GM18517 (cell line): ENCODE results near the gene DIS3L2.
"Not testable (repeated sequence)": the region's sequence is repeated elsewhere in the genome, so short reads cannot be mapped to it uniquely, and the experiment has no call there.

Experiments
- ATAC-seq: cut with Tn5 transposase; IDR thresholded peaks from one replicate; pipeline ENCODE4 v1.9.1; 2021; ENCODE audit warnings: mild to moderate bottlenecking, moderate library complexity; ENCODE audit not compliant: unreplicated experiment

Gene DIS3L2

DNA sequence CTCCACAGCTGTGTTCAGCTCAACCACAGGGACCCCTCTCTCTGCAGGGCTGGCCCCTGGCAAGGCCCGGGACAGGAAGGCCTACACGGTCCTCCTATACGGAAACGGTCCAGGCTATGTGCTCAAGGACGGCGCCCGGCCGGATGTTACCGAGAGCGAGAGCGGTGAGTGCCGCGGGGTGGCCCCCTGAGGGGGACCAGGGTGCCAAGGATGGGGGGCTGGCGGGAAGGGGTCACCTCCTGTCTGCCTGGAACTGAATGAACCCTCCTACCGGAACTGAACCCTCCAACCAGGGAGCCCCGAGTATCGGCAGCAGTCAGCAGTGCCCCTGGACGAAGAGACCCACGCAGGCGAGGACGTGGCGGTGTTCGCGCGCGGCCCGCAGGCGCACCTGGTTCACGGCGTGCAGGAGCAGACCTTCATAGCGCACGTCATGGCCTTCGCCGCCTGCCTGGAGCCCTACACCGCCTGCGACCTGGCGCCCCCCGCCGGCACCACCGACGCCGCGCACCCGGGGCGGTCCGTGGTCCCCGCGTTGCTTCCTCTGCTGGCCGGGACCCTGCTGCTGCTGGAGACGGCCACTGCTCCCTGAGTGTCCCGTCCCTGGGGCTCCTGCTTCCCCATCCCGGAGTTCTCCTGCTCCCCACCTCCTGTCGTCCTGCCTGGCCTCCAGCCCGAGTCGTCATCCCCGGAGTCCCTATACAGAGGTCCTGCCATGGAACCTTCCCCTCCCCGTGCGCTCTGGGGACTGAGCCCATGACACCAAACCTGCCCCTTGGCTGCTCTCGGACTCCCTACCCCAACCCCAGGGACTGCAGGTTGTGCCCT lies 419.9 kb downstream of the DIS3L2 start:
- not testable (repeated sequence) for ATAC-seq

DNA sequence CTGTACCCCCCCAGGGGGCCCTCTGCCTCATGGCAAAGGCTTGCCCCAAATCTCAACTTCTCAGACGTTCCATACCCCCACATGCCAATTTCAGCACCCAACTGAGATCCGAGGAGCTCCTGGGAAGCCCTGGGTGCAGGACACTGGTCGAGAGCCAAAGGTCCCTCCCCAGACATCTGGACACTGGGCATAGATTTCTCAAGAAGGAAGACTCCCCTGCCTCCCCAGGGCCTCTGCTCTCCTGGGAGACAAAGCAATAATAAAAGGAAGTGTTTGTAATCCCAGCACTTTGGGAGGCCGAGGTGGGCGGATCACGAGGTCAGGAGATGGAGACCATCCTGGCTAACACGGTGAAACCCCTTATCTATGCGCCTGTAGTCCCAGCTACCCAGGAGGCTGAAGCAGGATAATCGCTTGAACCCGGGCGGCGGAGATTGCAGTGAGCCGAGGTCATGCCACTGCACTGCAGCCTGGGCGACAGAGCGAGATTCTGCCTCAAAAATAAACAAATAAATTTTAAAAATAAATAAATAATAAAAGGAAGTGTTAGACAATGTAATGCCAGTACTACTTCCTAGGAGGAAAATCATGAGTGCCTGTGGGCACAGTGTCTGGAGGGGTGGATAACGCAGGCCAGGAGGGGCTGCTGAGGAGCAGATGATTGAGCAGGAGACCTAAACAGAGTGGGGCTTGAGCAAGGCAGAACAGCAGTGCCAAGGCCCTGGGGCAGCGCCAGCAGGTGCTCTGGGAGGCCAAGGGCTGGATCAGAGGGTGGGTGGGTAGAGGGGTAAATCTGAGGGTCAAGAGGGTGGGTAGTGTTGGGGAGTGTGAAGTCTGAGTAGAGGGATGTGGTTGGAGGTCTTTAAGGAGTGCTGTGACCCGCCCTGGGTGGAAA lies 421.1 kb downstream of the DIS3L2 start:
- ATAC-seq, result no peak

DNA sequence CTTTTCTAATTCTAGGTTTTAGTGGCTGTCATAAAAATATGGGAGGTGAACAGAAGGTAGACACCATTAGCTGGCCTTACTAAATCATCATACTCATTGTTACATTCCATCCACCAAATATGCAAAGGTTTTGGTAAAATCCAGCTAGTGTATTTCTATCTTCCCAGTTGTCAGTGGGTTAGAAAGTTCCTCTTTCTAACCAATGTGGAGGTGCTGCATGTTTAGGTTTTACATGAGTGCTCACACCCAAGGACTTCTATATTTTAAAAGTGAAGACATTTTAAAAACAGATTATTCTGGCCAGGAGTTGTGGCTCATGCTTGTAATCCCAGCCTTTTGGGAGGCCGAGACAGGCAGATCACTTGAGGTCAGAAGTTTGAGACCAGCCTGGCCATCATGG lies 423.0 kb downstream of the DIS3L2 start:
- no peak for ATAC-seq

DNA sequence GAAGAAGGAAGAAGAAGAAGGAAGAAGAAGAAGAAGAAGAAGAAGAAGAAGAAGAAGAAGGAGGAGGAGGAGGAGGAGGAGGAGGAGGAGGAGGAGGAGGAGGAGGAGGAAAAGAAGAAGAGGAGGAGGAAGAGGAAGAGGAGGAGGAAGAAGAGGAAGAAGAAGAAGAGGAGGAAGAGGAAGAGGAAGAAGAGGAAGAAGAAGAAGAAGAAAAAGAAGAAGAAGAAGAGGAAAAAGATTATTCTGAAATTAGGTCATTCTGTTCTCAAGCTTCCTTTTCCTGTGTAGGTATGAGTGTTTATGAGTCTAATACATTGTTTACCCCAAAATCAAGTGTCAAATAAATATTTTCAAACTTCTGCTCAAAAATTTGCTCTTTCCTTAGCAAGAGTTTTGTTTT lies 423.5 kb downstream of the DIS3L2 start:
- not testable (repeated sequence) for ATAC-seq

DNA sequence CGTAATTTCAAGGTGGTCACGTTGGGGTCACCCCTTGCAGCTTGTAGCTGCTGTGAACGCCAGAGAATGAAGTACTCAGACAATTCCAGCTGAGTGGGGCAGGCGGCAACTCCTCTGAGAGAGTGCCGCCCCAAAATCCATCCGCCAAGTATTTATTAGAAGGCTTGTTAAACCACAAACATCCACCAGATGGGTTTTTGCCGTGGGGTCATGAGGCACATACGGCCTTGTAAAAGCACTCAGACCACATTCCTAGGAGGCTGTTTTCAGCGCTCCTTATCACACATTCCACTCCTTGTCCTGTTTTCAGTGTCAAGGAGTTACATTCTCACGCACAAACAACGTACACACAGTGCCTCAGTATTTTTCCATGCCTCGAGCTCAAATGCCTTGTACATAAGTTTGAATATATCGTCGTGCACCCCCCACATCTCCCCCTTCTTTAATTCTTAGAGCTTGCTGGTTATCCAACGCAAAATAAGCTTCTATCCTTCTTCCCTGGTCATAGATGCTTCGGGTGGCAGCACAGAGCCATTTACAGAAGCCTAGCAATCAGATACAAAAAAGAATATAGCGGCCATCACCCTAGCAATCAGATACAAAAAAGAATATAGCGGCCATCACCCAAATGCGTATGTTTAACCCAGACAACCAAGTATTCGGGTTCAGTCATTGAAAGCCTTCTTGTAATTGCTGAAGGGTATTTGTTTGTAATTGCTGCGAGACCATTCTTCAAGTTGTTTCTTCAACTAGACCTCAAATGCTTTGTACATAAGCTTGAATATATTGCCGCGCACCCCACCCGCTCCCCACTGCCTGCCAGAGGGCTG lies 424.4 kb downstream of the DIS3L2 start:
- no peak for ATAC-seq

DNA sequence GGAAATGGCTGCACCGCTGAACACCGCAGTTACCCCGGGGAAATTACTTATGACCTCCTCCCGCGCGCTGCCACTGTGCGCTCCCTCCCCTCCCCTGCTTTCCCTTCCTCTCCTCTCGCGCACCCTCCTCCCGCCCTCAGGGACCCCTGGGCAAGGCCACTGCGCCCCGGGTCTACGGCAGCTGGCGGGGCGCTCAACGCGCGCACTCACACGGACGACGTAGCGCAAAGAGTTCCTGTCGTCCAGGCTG lies 424.9 kb downstream of the DIS3L2 start:
- ATAC-seq, result no peak
